HG02623 (cell line): ENCODE data around the gene SMIM22.

ENCODE experiments used
- ATAC-seq: cut with Tn5 transposase; IDR thresholded peaks from one replicate; pipeline ENCODE4 v1.9.1; 2021; ENCODE audit warnings: moderate library complexity; ENCODE audit not compliant: unreplicated experiment

The SMIM22 gene

GRCh38 chr16:4814542-4815173, 19.5 kb downstream of the SMIM22 start:
- no peak for ATAC-seq

GRCh38 chr16:4820652-4821051, 25.5 kb downstream of the SMIM22 start:
- ATAC-seq: no peak

GRCh38 chr16:4825196-4825595, 30.0 kb downstream of the SMIM22 start:
- no peak for ATAC-seq

GRCh38 chr16:4826526-4826925, 31.4 kb downstream of the SMIM22 start:
- ATAC-seq: no peak

- no peak for ATAC-seq
These were observed 31.8 kb downstream of the SMIM22 start for GRCh38 chr16:4826980-4827379.

- no peak for ATAC-seq
These were observed 33.6 kb downstream of the SMIM22 start for GRCh38 chr16:4828567-4829321.

- ATAC-seq: no peak
These were observed 35.2 kb downstream of the SMIM22 start for GRCh38 chr16:4830408-4830807.

GRCh38 chr16:4831616-4832015, 36.4 kb downstream of the SMIM22 start:
- no peak for ATAC-seq

- no peak for ATAC-seq
These were observed 37.7 kb downstream of the SMIM22 start for GRCh38 chr16:4832698-4833343.

GRCh38 chr16:4833584-4833983, 38.4 kb downstream of the SMIM22 start:
- no peak for ATAC-seq

GRCh38 chr16:4836727-4837126, 41.6 kb downstream of the SMIM22 start:
- no peak for ATAC-seq

GRCh38 chr16:4837733-4838501, 42.7 kb downstream of the SMIM22 start:
- ATAC-seq: no peak

GRCh38 chr16:4839942-4840341, 44.8 kb downstream of the SMIM22 start:
- ATAC-seq: no peak

- ATAC-seq: no peak
These were observed 45.8 kb downstream of the SMIM22 start for GRCh38 chr16:4840984-4841383.
